IMR-90 (cell line): ENCODE measurements around the gene RAP1GAP2. TPM values are rescaled to one million over a fixed set of nuclear protein-coding genes. Genes with fewer than 3 reads are reported as not detected.

Experiments
- ATAC-seq: fragments of 200-7000 bp; cut with Tn5 transposase; 2 replicates; pipeline ENCODE4 v1.9.1; 2020; ENCODE audit warnings: low read depth, mild to moderate bottlenecking, moderate library complexity
- BruUV-seq: library from RNA; stranded (reverse); fragments of 400-500 nt; replicated peaks from 2 replicates; lab custom pipeline; 2021; lab: Mats Ljungman, UMichigan
- CTCF ChIA-PET: fragments of 300-600 bp; formaldehyde crosslinking; extraction: SDS; loops from one replicate; lab custom pipeline; 2021; ENCODE audit warnings: antibody characterized with exemption; lab: Yijun Ruan, JAX
- POLR2A ChIA-PET: fragments of 300-600 bp; sonication (Branson Sonifier 250); formaldehyde crosslinking; loops from one replicate; lab custom pipeline; 2022; ENCODE audit warnings: antibody characterized with exemption; ENCODE audit not compliant: unreplicated experiment; lab: Charles Lee
- DNase-seq: peaks from one replicate; pipeline ENCODE4 v3.0.0; 2013
- H2AFZ ChIP-seq: replicated peaks from 2 replicates; pipeline ENCODE3; 2013; ENCODE audit warnings: low read length, mild to moderate bottlenecking; ENCODE audit not compliant: poor library complexity
- H2AK5ac ChIP-seq: 2 replicates; pipeline ENCODE4 v1.6.1; 2013; ENCODE audit warnings: low read depth, low read length, inconsistent platforms
- H2AK9ac ChIP-seq: replicated peaks from 2 replicates; pipeline ENCODE3; 2013; ENCODE audit warnings: mild to moderate bottlenecking, low read depth, low read length, moderate library complexity; ENCODE audit not compliant: poor library complexity
- H2BK120ac ChIP-seq: 2 replicates; pipeline ENCODE4 v1.6.1; 2013; ENCODE audit warnings: low read depth, low read length, inconsistent platforms
- H2BK15ac ChIP-seq: 3 replicates; pipeline ENCODE4 v1.6.1; 2013; ENCODE audit warnings: low read depth, low read length, inconsistent platforms
- H2BK20ac ChIP-seq: 2 replicates; pipeline ENCODE4 v1.6.1; 2013; ENCODE audit warnings: low read depth, mild to moderate bottlenecking, inconsistent platforms, low read length, moderate library complexity
- H2BK5ac ChIP-seq: 2 replicates; pipeline ENCODE4 v1.6.1; 2013; ENCODE audit warnings: mild to moderate bottlenecking, low read depth, low read length, inconsistent platforms; ENCODE audit not compliant: poor library complexity, severe bottlenecking
- H3K14ac ChIP-seq: replicated peaks from 2 replicates; pipeline ENCODE4 v1.6.1; 2013; ENCODE audit warnings: low read depth, low read length, inconsistent platforms
- H3K18ac ChIP-seq: 2 replicates; pipeline ENCODE4 v1.6.1; 2013; ENCODE audit warnings: low read depth, low read length, control low read depth
- H3K23ac ChIP-seq: 2 replicates; pipeline ENCODE4 v1.6.1; 2013; ENCODE audit warnings: low read depth, low read length, inconsistent platforms
- H3K27ac ChIP-seq: 2 replicates; pipeline ENCODE4 v1.5.1; 2013; ENCODE audit warnings: mild to moderate bottlenecking, control low read depth, low read length; ENCODE audit not compliant: insufficient read depth
- H3K27me3 ChIP-seq: 2 replicates; pipeline ENCODE4 v1.6.1; 2013; ENCODE audit warnings: low read length; ENCODE audit not compliant: control insufficient read depth, insufficient read depth
- H3K36me3 ChIP-seq: 2 replicates; pipeline ENCODE4 v1.6.1; 2013; ENCODE audit warnings: low read length, mixed read lengths; ENCODE audit not compliant: control insufficient read depth, insufficient read depth
- H3K4ac ChIP-seq: 2 replicates; pipeline ENCODE4 v1.6.1; 2013; ENCODE audit warnings: low read depth, low read length, inconsistent platforms
- H3K4me1 ChIP-seq: 2 replicates; pipeline ENCODE4 v1.6.1; 2013; ENCODE audit warnings: low read length, mixed read lengths; ENCODE audit not compliant: control insufficient read depth, insufficient read depth
- H3K4me2 ChIP-seq: 2 replicates; pipeline ENCODE4 v1.6.1; 2013; ENCODE audit warnings: low read depth, mild to moderate bottlenecking, control low read depth, low read length, moderate library complexity
- H3K4me3 ChIP-seq: 2 replicates; pipeline ENCODE4 v1.5.1; 2013; ENCODE audit warnings: low read depth, mild to moderate bottlenecking, control low read depth, low read length, moderate library complexity; ENCODE audit not compliant: insufficient read depth
- H3K56ac ChIP-seq: 2 replicates; pipeline ENCODE4 v1.6.1; 2013; ENCODE audit warnings: low read length, inconsistent platforms; ENCODE audit not compliant: insufficient read depth; ENCODE audit errors: extremely low read depth
- H3K79me1 ChIP-seq, 2 experiments: 2 replicates each; pipeline ENCODE4 v1.6.1; 2013; ENCODE audit warnings: low read length in 2 of 2, inconsistent platforms in 1 of 2, low read depth in 1 of 2
- H3K9ac ChIP-seq: 2 replicates; pipeline ENCODE4 v1.6.1; 2013; ENCODE audit warnings: low read depth, low read length, control low read depth
- H3K9me1 ChIP-seq: 2 replicates; pipeline ENCODE4 v1.6.1; 2013; ENCODE audit warnings: low read length, inconsistent platforms; ENCODE audit not compliant: insufficient read depth
- H3K9me3 ChIP-seq: 2 replicates; pipeline ENCODE4 v1.6.1; 2013; ENCODE audit warnings: low read length; ENCODE audit not compliant: control insufficient read depth, insufficient read depth
- H4K20me1 ChIP-seq: 2 replicates; pipeline ENCODE4 v1.6.1; 2013; ENCODE audit warnings: low read length, inconsistent platforms; ENCODE audit not compliant: insufficient read depth
- H4K5ac ChIP-seq: 2 replicates; pipeline ENCODE4 v1.6.1; 2013; ENCODE audit warnings: mild to moderate bottlenecking, low read depth, low read length, control low read depth
- H4K8ac ChIP-seq, 2 experiments: 2 replicates each; pipeline ENCODE4 v1.6.1; 2013; ENCODE audit warnings: low read depth in 2 of 2, low read length in 2 of 2, control low read depth in 1 of 2, inconsistent platforms in 1 of 2
- H4K91ac ChIP-seq: 2 replicates; pipeline ENCODE4 v1.6.1; 2013; ENCODE audit warnings: low read depth, low read length, inconsistent platforms; ENCODE audit not compliant: insufficient read depth
- BHLHE40 ChIP-seq: fragments of 150-350 bp; IDR thresholded peaks from 2 replicates; pipeline ENCODE4 v1.6.1; 2016; ENCODE audit warnings: mild to moderate bottlenecking, low read depth, low read length
- CEBPB ChIP-seq: IDR thresholded peaks from 2 replicates; pipeline ENCODE4 v1.6.1; 2012; ENCODE audit warnings: low read depth, low read length, improper control_type of control experiment
- CHD1 ChIP-seq: IDR thresholded peaks from 2 replicates; pipeline ENCODE4 v1.6.1; 2012; ENCODE audit warnings: low read depth, low read length, improper control_type of control experiment
- FOS ChIP-seq: fragments of 150-350 bp; IDR thresholded peaks from 2 replicates; pipeline ENCODE4 v1.6.1; 2016; ENCODE audit warnings: low read depth, low read length
- MAFK ChIP-seq: IDR thresholded peaks from 2 replicates; pipeline ENCODE4 v1.6.1; 2012; ENCODE audit warnings: low read depth, low read length, improper control_type of control experiment
- MAZ ChIP-seq: IDR thresholded peaks from 2 replicates; pipeline ENCODE4 v1.6.1; 2012; ENCODE audit warnings: low read depth, mild to moderate bottlenecking, low read length, improper control_type of control experiment, moderate library complexity, borderline replicate concordance
- MXI1 ChIP-seq: IDR thresholded peaks from 2 replicates; pipeline ENCODE4 v1.6.1; 2012; ENCODE audit warnings: low read depth, mild to moderate bottlenecking, low read length, moderate library complexity, borderline replicate concordance
- NFE2L2 ChIP-seq: fragments of 150-350 bp; IDR thresholded peaks from 2 replicates; pipeline ENCODE4 v1.6.1; 2016; ENCODE audit warnings: low read depth, mild to moderate bottlenecking, low read length
- POLR2A ChIP-seq: IDR thresholded peaks from 2 replicates; pipeline ENCODE4 v1.6.1; 2012; ENCODE audit warnings: mild to moderate bottlenecking, low read depth, low read length
- RAD21 ChIP-seq: IDR thresholded peaks from 2 replicates; pipeline ENCODE4 v1.6.1; 2012; ENCODE audit warnings: low read length, improper control_type of control experiment
- RCOR1 ChIP-seq: IDR thresholded peaks from 2 replicates; pipeline ENCODE4 v1.6.1; 2012; ENCODE audit warnings: mild to moderate bottlenecking, low read length, improper control_type of control experiment; ENCODE audit not compliant: insufficient replicate concordance
- RFX5 ChIP-seq: IDR thresholded peaks from 2 replicates; pipeline ENCODE4 v1.8.0; 2012; ENCODE audit warnings: low read depth, mild to moderate bottlenecking, low read length, moderate library complexity
- SMC3 ChIP-seq: fragments of 150-350 bp; IDR thresholded peaks from 2 replicates; pipeline ENCODE4 v1.6.1; 2016; ENCODE audit warnings: low read depth, mild to moderate bottlenecking, antibody characterized with exemption, low read length, moderate library complexity
- WGBS, 2 experiments: methylation state at CpG; one replicate each; pipeline versions ENCODE4 v1.1.5 to v1.1.7; 2013; ENCODE audit warnings: missing lambda C conversion rate in 2 of 2; ENCODE audit not compliant: insufficient read length in 1 of 2; ENCODE audit errors: extremely low coverage in 2 of 2; 5-methylcytosine and 5-hydroxymethylcytosine counted together
- dilution Hi-C: fragments of 300-500 bp; cut with HindIII; formaldehyde crosslinking; loops from one replicate; pipeline ENCODE4 v1.14.3; 2018; ENCODE audit warnings: low sequenced_read_pairs; ENCODE audit not compliant: unreplicated experiment
- in situ Hi-C: fragments of 300-500 bp; cut with MboI; formaldehyde crosslinking; loops from 3 replicates; pipeline ENCODE4 v1.14.3; 2019; ENCODE audit warnings: low sequenced_read_pairs, inconsistent platforms, mixed read lengths
- intact Hi-C: fragments of 100-400 bp; cut with micrococcal nuclease; formaldehyde crosslinking; loops from 2 replicates; pipeline ENCODE4 v1.10.0; 2022
- polyA plus RNA-seq, 3 experiments: library from polyadenylated mRNA; depleted of rRNA; stranded (reverse); fragments of >200 nt; gene quantifications; 2 replicates each; pipeline ENCODE4 v1.2.3, GENCODE V29; 2012; ENCODE audit warnings: low replicate concordance in 1 of 3
- total RNA-seq: library from RNA; depleted of rRNA; stranded (reverse); fragments of >200 nt; gene quantifications from 2 replicates; pipeline ENCODE4 v1.2.3, GENCODE V29; 2012
- TF ChIP-seq, protein P1 (sequence below): fragments of 150-350 bp; IDR thresholded peaks from 2 replicates; pipeline ENCODE4 v1.6.1; 2016; ENCODE audit warnings: low read depth, mild to moderate bottlenecking, low read length, moderate library complexity, borderline replicate concordance
- TF ChIP-seq, protein P2 (sequence below): fragments of 150-350 bp; IDR thresholded peaks from 2 replicates; pipeline ENCODE4 v1.6.1; 2017; ENCODE audit warnings: mild to moderate bottlenecking, antibody characterized with exemption, low read length, low read depth

The RAP1GAP2 gene
- total and polyA plus RNA-seq, 2 of the 4 experiments (the other 2 are of a cell fraction): 5.7 to 7.5 TPM

DNA sequence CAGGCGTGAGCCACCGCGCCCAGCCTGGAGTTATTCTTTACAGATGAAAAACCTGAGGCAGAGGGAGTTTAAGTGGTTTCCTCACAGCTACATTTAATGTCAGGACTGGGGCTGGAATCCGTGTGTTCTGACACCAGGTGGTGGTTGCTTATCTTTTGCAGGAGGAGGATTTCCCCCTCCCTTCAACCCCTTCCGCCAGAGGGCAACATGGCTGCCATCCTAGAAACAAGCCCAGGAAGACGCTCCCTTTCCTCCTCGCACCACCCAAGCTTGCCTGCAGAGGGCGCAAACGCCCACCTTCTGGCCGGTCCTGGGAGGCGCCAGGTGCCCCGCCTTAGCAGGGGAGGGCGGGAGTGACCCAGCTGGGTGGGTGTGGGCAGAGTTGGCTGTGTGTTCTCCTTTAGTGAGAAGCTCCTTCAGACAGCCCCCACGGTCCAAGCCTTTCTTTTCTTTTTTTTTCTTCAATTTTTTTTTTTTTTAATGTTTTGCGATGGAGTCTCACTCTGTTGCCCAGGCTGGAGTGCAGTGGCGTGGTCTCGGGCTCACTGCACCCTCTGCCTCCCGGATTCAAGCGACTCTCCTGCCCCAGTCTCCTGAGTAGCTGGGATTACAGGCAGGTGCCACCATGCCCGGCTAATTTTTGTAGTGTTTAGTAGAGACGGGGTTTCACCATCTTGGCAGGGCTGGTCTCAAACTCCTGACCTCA, 9.9 kb upstream of the RAP1GAP2 start (continued):
- TF ChIP-seq, protein P1, sequence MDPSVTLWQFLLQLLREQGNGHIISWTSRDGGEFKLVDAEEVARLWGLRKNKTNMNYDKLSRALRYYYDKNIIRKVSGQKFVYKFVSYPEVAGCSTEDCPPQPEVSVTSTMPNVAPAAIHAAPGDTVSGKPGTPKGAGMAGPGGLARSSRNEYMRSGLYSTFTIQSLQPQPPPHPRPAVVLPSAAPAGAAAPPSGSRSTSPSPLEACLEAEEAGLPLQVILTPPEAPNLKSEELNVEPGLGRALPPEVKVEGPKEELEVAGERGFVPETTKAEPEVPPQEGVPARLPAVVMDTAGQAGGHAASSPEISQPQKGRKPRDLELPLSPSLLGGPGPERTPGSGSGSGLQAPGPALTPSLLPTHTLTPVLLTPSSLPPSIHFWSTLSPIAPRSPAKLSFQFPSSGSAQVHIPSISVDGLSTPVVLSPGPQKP: no peak
- TF ChIP-seq FOS: no peak

DNA sequence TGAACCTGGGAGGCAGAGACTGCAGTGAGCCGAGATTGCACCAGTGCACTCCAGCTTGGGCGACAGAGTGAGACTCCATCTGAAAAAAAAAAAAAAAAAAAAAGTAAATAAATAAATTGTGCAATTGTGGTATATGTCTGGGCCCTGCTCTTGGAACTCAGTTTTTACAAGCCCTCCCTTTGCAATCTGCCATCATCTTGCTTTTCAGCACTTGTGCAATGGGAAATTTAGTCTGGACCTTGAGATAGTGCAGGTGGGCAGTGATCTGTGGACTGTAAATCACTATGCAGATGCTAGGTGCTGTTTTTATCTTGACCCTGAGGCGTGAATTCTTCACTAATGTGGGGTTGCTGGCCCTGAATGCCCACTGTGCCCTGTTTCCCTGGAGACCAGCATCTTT, 6.5 kb upstream of the RAP1GAP2 start:
- TF ChIP-seq BHLHE40: no peak
- TF ChIP-seq MAZ: no peak
- TF ChIP-seq RCOR1: no peak
- no peak for TF ChIP-seq CEBPB
- TF ChIP-seq RAD21: no peak
- no peak for TF ChIP-seq MAFK
- TF ChIP-seq CHD1: no peak
- no peak for TF ChIP-seq FOS
- TF ChIP-seq NFE2L2: no peak
- no peak for TF ChIP-seq SMC3
- TF ChIP-seq, protein P2, sequence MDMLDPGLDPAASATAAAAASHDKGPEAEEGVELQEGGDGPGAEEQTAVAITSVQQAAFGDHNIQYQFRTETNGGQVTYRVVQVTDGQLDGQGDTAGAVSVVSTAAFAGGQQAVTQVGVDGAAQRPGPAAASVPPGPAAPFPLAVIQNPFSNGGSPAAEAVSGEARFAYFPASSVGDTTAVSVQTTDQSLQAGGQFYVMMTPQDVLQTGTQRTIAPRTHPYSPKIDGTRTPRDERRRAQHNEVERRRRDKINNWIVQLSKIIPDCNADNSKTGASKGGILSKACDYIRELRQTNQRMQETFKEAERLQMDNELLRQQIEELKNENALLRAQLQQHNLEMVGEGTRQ: no peak
- TF ChIP-seq RFX5: no peak
- no peak for TF ChIP-seq MXI1
- TF ChIP-seq POLR2A: no peak
- Histone ChIP-seq H3K27ac (no peak overlapping the region), H2BK120ac (no peak overlapping the region), H3K4me1 (no peaks in the 10 kb centered on the region), H3K4me2 (no peak overlapping the region), H2BK15ac (no peak overlapping the region), H2AFZ (no peak overlapping the region), H3K18ac (no peak overlapping the region), H3K9me1 (no peaks in the 10 kb centered on the region), H3K27me3 (peaks cover 14% of the 10 kb centered on the region), H3K36me3 (no peaks in the 10 kb centered on the region), H2BK20ac (no peak overlapping the region), H4K8ac (no peak overlapping the region), H3K4ac (no peak overlapping the region), H4K5ac (no peak overlapping the region), H2AK9ac (no peak overlapping the region), H3K4me3 (no peak overlapping the region), H2BK5ac (no peak overlapping the region), H3K9me3 (no peaks in the 10 kb centered on the region), H4K20me1 (no peaks in the 10 kb centered on the region), H3K79me1 (no peaks in the 10 kb centered on the region), H2AK5ac (no peak overlapping the region), H4K91ac (no peak overlapping the region), H3K9ac (no peak overlapping the region), H3K23ac (no peak overlapping the region), H3K56ac (no peak overlapping the region), H3K14ac (no peak overlapping the region)
- ATAC-seq (no peak), DNase-seq (no peak)
- intact Hi-C loops (no loop called here), dilution Hi-C loops (no loop called here), in situ Hi-C loops (no loop called here)
- CTCF ChIA-PET: no interaction called here
- POLR2A ChIA-PET: no interaction called here
- BruUV-seq: no TSS peak
- no CpG with 5 or more reads among the region's 3 CpGs for WGBS, 2 experiments
